ENCODE data around the gene RHAG.

DNA sequence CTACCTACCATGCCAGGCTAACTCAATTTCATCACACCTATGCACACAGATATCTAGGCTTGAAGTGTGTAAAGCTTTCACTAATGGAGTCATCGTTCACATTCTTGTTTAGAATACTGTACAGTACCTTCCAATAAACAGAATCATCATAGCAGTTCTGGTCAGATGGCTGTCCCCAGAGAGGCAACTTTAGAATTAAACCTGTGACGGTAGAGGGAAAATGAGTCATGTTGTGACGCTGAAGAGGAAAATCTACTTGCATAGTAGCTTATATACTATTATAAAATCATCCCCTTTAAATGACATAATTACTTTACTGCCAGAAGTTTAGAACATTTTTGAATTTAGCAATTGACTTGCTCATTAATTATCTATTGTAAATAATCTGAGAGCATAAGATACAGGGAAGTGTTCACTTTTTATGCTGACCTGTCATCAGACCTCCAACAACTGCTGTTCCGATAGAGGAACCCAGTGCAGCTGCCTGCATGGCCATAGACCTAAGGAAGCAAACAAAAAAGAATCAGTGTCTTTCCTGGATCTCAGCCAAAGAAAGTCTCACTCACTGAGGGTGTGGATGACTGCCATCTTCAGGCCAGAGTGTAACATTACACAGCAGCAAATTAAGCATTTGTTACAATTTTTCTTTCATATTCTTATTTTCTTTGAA, 29.8 kb downstream of the RHAG start:
- TF ChIP-seq, protein P1, sequence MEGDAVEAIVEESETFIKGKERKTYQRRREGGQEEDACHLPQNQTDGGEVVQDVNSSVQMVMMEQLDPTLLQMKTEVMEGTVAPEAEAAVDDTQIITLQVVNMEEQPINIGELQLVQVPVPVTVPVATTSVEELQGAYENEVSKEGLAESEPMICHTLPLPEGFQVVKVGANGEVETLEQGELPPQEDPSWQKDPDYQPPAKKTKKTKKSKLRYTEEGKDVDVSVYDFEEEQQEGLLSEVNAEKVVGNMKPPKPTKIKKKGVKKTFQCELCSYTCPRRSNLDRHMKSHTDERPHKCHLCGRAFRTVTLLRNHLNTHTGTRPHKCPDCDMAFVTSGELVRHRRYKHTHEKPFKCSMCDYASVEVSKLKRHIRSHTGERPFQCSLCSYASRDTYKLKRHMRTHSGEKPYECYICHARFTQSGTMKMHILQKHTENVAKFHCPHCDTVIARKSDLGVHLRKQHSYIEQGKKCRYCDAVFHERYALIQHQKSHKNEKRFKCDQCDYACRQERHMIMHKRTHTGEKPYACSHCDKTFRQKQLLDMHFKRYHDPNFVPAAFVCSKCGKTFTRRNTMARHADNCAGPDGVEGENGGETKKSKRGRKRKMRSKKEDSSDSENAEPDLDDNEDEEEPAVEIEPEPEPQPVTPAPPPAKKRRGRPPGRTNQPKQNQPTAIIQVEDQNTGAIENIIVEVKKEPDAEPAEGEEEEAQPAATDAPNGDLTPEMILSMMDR (IDR thresholded peaks at IDR 0.05; ENCODE audit: control extremely low read depth in 1 of 3, insufficient read depth in 1 of 3, low read depth in 1 of 3, low read length in 3 of 3), result peak in 2 of 3 experiments; percentile 77; a peak in 3 of 4 replicates
- no peak for TF ChIP-seq SP1 (IDR thresholded peaks at IDR 0.05; ENCODE audit: low read depth, low read length)
- TF ChIP-seq POLR2A (IDR thresholded peaks at IDR 0.05; ENCODE audit: control extremely low read depth in 1 of 2, low read depth in 2 of 2, low read length in 2 of 2), result no peak
- no peak for TF ChIP-seq CEBPB (IDR thresholded peaks at IDR 0.05; ENCODE audit: low read depth, low read length)
- no peak for TF ChIP-seq EGR1 (IDR thresholded peaks at IDR 0.05; ENCODE audit: borderline replicate concordance, low read depth, low read length)
- TF ChIP-seq CHD2 (IDR thresholded peaks at IDR 0.05; ENCODE audit: low read length), result no peak
